Measurements from ENCODE around the gene NME5.
"Not testable (repeated sequence)": the region's sequence is repeated elsewhere in the genome, so short reads cannot be mapped to it uniquely, and the experiment has no call there.

NME5 gene

DNA sequence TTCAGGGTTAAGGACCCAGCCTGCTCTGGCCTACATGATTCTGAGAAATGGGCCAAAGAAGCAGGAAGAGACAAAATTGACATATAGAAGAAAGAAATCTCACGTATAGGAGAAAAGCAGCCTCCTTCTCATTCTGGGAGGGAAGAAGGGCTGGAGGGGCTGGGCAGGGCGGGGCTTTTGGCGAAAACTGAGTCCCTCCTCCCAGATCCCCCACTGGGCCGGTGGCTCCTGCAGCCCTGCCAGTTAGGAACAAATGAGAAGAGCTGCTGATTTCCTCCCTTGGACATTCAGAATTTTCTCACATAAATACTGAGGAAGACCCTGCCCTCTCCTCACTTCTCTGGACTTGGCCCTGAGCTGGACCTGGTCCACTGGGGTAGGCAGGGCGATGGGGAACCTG lies 55.5 kb downstream of the NME5 start, which contains the start of gene WNT8A:
Gene WNT8A (plus strand): TSS at position 332 of the 400 bp plus-strand sequence. CDS start 95 bp downstream, outside the sequence.
- DNase-seq (ENCODE audit: insufficient read length, low spot score) (no peak), FAIRE-seq (no peak)

DNA sequence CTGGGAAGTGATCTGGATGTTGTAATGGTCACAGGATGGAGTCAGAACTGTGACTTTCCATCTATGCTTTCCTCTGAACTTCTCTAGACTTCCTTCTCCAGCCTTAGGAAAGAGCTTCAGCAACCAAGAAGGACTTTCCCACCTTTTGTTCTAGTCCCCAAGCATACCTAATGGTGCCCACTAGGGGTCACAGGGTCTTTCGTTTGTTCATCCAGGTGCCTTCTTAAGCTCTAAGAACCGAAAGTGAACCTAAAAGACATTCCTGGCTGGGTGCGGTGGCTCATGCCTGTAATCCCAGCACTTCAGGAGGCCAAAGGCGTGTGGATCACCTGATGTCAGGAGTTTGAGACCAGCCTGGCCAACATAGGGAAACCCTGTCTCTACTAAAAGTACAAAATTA lies 57.2 kb downstream of the NME5 start:
- FAIRE-seq (no peak), DNase-seq (ENCODE audit: insufficient read length, low spot score) (no peak)

DNA sequence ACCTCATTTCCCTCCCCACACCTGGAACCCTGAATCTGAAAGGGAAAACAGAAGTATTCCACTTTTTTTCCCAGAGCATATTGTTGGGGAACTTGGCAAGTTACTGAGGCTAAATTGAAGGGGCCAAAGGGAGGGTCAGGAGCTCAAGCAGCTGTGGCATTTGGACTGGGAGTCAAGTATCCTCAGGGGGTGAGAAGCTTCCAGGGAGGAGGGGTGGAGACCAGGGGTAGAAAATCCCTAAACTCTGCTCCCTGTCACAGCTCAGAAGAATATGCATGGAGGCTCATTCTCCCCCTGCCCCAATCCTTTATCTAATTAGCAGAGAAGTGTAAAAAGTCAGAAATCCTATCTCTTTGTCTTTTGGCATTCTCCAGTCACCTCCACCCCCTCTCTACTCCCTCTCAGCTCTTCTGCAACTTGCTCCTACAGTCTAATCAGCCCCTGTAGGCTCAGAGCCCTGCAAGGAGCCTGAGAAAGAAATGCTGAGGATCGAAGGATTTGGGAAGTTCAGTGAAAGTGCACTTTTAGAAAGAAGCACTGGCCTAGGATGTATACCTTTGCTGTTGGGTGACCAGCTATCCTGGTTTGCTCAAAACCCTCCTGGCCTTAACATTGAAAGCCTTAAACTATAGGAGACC lies 61.1 kb downstream of the NME5 start:
- DNase-seq (ENCODE audit: insufficient read length, low spot score) = no peak
- FAIRE-seq = no peak

DNA sequence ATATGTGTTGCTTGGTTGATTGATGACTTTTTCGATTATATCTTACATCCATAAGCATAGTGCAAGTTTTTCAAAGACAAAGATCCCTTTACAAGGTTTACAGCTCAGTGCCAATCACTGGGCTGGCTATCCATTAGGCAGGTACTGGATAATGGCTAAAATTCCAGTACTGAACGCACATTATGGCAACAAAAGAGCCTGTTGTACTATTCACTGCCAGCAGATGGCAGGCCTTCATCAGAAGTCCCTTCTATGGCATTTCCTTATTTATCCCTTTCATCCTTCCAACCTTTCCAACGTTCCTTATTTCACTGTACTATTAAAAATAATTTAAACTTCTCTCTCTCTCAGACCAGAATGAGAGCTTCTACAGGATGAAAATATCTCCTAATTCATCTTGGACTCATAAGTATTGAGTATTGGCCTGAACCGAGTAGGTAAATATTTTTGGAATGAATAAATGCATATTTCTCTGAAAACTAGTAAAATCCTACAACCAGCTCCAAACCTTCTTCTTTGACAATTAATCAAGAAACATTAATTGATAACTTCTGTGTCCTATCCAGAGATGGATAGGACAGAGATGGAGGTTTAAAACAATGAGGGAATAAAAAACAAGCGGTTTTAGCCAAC lies 62.0 kb downstream of the NME5 start:
- DNase-seq (ENCODE audit: insufficient read length, low spot score) (peak; percentile 74), FAIRE-seq (no peak)

DNA sequence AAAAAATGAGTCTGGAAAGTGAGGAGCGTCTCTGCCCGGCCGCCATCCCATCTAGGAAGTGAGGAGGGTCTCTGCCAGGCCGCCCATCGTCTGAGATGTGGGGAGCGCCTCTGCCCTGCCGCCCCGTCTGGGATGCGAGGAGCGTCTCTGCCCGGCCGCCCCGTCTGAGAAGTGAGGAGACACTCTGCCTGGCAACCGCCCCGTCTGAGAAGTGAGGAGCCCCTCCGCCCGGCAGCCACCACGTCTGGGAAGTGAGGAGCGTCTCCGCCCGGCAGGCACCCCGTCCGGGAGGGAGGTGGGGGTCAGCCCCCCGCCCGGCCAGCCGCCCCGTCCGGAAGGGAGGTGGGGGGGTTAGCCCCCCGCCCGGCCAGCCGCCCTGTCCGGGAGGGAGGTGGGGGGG lies 69.2 kb downstream of the NME5 start:
- not testable (repeated sequence) for FAIRE-seq; DNase-seq (ENCODE audit: insufficient read length, low spot score)

DNA sequence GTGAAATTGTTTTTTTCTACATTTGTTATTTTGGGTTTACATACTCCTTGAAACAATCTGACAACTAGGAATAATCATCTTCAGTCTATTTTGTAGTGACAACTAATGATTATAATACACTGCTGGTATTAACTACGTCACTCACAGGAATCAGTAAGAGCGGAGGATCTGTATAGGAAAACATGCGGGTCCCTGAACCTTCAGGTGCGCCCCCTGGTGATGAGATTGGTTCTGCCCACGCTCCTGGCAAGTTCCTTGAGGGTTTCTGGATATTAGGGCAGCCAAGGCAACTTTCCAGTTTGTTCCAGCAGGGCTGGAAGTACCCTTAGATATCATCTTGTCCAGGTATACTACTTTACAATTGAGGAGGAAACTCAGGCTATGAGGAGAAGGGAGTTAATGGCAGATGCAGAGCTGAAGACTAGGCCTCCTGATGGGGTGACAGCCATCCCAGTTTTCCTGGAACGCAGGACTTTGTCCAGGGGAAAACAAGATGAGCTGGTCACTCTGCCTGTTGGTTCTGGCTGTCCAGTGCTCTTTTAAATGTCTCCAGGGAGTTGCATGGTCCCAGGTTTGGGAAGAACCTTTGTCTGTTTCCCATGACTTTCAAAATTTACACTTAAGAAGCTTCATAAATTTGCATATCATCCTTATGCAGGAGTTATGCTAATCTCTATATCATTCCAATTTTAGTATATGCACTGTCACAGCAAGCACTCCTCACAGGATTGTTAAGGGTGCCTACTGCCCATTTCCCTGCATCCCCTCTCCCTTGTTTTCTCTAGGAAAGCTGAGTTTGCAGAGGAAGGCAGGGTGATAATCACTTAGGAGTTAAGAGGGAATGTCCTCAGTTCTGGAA lies 70.3 kb downstream of the NME5 start:
- FAIRE-seq (no peak), DNase-seq (ENCODE audit: insufficient read length, low spot score) (peak; percentile 79)

DNA sequence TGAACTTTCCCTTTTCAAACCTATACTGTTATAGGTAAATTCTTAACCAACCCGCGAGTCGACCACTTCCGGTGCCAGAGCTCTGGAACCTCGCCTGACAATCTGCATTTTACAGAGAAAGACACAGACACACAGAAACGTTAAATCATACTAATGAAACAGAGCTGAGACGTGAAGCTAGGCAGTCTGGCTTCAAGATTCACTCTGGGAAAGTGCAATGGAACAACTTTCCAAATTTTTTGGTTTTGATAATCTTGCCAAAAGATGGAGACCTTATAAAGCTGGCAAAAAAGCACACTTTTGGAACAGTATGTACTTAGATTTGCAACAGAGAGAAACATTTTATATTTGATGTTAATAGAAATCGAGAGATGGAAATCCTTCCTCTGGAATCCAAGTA lies 71.3 kb downstream of the NME5 start:
- DNase-seq (ENCODE audit: insufficient read length, low spot score) = no peak
- FAIRE-seq = no peak
